CD4-positive, alpha-beta T cell treated with Interleukin-6 at 100 ng/mL for 8 hours (primary cell): ENCODE measurements around the gene PFDN6.
"Not testable (repeated sequence)": the region's sequence is repeated elsewhere in the genome, so short reads cannot be mapped to it uniquely, and the experiment has no call there.

Experiments used
- DNase-seq: peaks from one replicate; pipeline ENCODE4 v3.0.0-alpha.2; 2020; ENCODE audit warnings: mixed read lengths, low spot score

The PFDN6 gene

GRCh38 chr6:33273924-33274902 is 15.2 kb upstream of the PFDN6 start:
- DNase-seq = no peak

GRCh38 chr6:33275795-33276580 is 13.4 kb upstream of the PFDN6 start:
- not testable (repeated sequence) for DNase-seq

GRCh38 chr6:33276581-33276863 is 12.9 kb upstream of the PFDN6 start:
- no peak for DNase-seq

GRCh38 chr6:33276864-33277662 is 12.3 kb upstream of the PFDN6 start, which contains the start of gene B3GALT4:
B3GALT4 (plus strand) TSS chr6:33277123; CDS start chr6:33277420, 297 bp downstream.
- peak; percentile 67 for DNase-seq

GRCh38 chr6:33277663-33278391 is 11.6 kb upstream of the PFDN6 start:
- DNase-seq = no peak

GRCh38 chr6:33278392-33278741 is 11.0 kb upstream of the PFDN6 start:
- DNase-seq = no peak

- no peak for DNase-seq
Measured at GRCh38 chr6:33278810-33279209, 10.6 kb upstream of the PFDN6 start.

- no peak for DNase-seq
Measured at GRCh38 chr6:33279257-33279695, 10.1 kb upstream of the PFDN6 start.

- DNase-seq = no peak
Measured at GRCh38 chr6:33279971-33280511, 9.4 kb upstream of the PFDN6 start.

GRCh38 chr6:33280539-33280938 is 8.9 kb upstream of the PFDN6 start:
- DNase-seq = no peak

GRCh38 chr6:33285214-33285613 is 4.2 kb upstream of the PFDN6 start:
- DNase-seq = not testable (repeated sequence)

- no peak for DNase-seq
Measured at GRCh38 chr6:33286946-33287914, 2.2 kb upstream of the PFDN6 start.

GRCh38 chr6:33288141-33288920 is 1.1 kb upstream of the PFDN6 start:
- DNase-seq = no peak

GRCh38 chr6:33289784-33290315 is 449 bp downstream of the PFDN6 start:
- no peak for DNase-seq

GRCh38 chr6:33290459-33290858 is 1.1 kb downstream of the PFDN6 start:
- DNase-seq = no peak

- DNase-seq = no peak
Measured at GRCh38 chr6:33292996-33293682, 3.7 kb downstream of the PFDN6 start.

- DNase-seq = no peak
Measured at GRCh38 chr6:33294086-33294823, 4.9 kb downstream of the PFDN6 start.
